CD4-positive, alpha-beta T cell treated with Interleukin-10 for 1 hour (primary cell): ENCODE results near the gene BTNL9.
"Not testable (repeated sequence)": the region's sequence is repeated elsewhere in the genome, so short reads cannot be mapped to it uniquely, and the experiment has no call there.

Experiments used
- DNase-seq: peaks from one replicate; pipeline ENCODE4 v3.0.0-alpha.2; 2020

BTNL9 gene

DNA sequence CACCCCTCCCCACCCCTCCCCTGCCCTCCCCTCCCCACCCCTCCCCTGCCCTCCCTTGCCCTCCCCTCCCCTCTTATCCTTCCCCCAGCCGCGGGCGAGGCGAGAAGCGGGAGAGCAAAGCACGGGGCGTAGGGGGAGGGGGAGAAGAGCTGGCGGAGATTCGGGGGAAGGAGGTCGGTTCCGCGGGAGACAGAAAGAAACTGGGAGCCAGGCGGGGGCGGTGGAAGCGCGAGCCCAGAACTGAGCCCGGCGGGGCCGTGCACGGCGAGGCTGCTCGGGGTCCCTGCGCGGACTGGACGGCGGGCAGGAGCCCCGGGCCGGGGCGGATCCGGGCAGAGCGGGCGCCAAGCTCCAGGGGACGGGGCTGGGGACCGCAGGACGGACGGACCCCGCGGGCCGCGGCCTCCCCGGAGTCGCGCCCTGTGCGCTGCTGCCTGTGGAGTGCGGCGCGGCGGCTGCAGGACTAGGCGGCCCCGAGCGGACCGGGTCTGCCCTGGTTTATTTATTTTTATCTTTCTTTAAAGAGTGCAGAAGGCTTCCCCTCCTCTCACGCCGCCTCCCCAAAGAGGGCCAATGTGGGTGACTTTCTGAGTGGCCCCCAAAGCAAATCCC lies 61.1 kb downstream of the BTNL9 start:
- DNase-seq = not testable (repeated sequence)

DNA sequence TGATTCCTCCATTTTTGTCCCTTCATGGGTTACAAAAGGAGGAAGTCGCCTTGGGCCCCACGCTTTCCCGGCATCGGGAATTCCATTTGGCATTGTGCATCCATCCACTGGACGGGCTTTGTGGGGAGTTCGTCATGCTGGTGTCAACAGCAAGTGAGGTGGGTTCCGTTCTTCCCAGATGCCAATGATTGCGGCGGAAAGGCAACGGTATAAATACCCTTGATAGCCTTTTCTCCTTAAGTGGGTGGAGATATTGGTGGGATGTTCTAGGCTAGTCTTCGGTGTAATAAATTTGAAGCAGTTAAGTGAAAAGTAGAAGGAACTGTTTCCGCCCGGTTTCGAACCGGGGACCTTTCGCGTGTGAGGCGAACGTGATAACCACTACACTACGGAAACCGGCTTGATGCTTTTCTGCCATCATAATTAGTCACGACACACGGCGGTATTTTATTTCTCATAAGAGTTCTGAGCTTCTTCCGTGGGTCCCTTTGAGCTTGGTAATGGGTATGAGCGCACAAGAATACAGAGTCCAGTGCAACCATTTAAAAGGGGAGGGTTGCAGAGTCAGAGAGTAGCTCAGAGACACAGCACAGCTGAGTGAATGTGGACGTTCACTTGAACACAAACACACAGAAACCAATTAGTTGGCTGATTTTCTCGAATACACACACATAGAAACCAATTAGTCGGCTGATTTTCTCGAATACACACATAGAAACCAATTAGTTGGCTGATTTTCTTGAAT lies 62.0 kb downstream of the BTNL9 start:
- not testable (repeated sequence) for DNase-seq

DNA sequence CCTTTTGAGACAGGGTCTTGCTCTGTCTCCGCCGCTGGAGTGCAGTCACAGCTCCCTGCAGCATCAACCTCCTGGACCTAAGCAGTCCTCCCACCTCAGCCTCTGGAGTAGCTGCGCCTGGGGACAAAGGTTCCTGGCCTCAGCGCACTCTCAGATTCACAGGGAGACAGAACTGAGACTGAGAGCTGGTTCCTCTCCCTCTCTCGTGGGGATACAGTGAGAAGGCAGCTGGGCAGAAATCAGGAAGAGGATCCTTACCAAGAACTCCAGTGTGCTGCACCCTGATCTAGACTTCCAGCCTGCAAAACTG lies 64.1 kb downstream of the BTNL9 start:
- not testable (repeated sequence) for DNase-seq

DNA sequence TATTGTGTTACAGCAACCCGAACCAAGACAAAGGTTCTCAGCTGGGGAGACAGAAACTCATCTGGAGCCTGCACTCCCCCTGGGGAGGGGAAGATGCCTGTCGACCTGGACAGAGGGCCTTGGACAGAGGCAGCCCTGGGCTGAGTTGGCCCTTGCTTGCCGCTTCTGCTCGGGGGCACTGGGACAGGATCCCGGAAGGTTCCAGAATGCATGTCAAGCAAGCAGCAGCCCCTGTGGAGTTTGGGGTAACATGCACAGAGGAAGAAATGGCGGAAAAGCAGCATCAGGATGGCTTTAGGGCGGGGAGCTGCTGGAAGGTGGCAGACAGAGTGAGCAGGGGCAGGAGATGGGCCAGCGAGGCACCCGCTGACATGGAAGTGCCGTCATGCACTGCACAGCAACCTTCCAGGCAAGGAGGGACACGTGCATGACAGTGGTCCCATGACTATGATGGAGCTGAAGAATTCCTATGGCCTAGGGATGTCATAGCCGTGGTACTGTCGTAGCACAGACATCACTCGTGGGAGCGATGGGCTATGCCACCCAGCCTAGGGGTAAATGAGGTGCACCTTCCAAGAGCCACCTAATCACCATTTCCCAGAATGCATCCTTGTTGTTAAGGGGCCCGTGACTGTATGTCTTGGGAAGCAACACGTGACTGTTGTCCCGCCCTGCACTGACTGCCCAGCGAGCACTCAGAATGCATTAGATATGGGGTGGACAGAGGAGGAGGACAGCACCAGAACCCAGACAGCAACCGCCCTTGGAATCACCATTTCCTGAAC lies 64.7 kb downstream of the BTNL9 start:
- not testable (repeated sequence) for DNase-seq

DNA sequence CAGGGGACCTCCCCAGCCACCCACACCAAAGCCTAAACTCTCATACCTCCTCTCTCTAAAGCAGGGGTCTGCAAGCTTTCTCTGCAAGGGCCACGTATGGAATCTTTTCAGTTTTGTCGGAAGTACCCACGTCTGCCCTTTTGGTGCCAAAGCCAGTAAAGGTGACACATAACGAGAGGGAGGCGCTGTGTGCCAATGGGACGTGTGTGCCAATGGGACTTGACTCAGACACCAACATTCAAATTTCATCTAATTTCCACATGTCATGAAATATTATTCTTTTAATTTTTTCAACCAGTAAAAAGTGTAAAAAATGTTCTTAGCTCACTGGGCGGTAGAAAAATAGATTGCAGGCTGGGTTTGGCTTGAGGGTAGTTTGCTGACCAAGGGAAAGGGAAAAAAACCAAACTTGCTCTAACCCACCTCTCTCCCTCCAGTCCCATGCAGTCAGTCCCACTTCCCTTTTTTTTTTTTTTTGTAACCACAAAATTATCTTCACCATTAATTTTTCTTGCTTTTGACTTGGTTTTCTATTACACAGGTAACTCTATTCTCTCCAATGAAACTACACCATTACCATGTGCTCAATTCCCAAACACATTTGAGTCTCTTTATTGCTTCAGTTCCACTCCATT lies 65.4 kb downstream of the BTNL9 start:
- DNase-seq = no peak

DNA sequence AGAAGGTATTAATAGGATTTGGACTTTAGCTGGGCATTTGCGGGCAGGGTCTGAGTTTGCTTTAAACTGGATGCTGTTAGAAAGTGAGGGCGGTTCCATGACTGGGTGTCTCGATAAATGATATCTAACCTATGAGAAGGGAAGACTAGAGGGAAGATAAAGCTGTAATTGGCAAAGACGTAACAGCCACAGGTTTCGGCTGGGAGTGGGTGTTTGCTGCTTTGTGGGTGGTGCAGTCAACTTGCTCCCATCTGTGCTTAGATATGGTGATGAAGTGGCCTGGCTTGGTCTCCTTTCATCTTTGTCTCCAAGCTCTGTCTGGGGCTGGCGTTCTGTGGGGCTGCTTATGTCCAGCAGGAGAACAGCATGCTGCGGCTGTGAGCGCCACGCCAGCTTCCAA lies 67.6 kb downstream of the BTNL9 start:
- no peak for DNase-seq

DNA sequence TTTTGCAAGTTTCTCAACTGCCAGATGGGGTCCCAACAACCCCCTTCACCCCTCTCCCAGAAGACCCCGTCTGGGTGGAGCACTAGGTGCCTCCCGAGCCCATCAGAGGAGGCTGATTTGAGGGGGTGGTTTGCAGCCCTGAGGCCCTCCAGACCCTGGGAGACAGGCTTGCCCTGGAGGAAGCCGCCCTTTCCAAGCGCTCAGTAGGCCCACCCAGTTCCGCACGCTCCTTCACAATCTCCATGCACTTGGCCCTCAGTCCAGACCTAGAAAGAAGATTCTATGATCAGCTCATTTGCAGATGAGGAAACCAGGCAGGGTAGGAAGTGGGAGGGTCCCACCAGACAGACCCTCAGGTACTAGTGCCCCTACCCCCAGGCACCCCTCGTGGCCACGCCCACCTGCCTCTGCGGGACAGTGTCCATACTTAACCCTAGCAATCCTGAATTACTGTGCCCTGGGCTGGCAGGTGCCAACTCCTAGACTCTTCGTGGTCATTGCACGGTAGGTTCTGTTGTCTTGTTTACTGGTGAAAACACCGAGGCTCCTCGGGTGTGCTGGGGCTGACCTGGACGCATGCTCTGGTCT lies 68.6 kb downstream of the BTNL9 start:
- DNase-seq = no peak

DNA sequence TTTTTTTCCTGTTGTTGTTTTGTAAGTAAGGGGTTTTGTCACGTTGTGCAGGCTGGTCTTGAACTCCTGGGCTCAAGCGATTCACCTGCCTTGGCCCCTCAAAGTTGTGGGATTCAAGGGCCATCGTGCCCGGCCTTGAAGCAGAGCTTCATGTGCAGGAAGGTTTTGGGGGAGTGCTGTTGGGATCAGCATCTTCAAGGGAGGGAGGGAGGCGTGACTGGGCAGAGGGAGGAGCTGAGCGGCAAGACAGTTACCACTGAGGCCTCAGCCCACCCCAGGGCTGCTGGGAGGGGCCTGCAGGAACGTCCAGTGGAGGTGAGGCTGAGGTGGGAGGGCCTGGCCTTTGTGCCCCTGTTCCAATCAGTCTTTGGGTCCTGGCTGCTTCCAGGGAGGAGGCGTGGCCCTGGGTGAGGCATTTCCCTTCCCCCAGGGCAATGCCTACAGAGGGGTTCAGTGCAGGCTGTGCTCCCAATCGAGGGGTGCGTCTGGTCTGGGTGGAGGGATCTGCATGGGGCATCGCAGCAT lies 69.5 kb downstream of the BTNL9 start:
- no peak for DNase-seq

DNA sequence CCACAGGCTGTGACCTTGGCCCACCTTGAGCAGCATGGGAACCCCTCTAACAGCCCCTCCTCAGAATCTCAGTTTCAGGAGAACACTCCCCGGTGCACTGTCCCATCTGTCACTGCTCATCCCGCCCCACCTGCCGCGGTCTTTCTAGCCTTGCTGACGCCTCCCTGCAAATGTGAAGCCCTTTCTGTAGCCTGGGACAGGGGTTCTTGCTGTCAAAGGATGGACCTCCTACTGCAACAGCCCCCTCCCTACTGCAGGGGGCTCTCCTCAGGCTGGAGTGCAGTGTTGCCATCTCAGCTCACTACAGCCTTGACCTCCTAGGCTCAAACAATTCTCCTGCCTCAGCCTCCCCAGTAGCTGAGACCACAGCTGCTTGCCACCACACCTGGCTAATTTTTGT lies 70.9 kb downstream of the BTNL9 start:
- DNase-seq = no peak
